ENCODE data around the gene RANGAP1.
"Not testable (repeated sequence)": the region's sequence is repeated elsewhere in the genome, so short reads cannot be mapped to it uniquely, and the experiment has no call there.

Gene RANGAP1

DNA sequence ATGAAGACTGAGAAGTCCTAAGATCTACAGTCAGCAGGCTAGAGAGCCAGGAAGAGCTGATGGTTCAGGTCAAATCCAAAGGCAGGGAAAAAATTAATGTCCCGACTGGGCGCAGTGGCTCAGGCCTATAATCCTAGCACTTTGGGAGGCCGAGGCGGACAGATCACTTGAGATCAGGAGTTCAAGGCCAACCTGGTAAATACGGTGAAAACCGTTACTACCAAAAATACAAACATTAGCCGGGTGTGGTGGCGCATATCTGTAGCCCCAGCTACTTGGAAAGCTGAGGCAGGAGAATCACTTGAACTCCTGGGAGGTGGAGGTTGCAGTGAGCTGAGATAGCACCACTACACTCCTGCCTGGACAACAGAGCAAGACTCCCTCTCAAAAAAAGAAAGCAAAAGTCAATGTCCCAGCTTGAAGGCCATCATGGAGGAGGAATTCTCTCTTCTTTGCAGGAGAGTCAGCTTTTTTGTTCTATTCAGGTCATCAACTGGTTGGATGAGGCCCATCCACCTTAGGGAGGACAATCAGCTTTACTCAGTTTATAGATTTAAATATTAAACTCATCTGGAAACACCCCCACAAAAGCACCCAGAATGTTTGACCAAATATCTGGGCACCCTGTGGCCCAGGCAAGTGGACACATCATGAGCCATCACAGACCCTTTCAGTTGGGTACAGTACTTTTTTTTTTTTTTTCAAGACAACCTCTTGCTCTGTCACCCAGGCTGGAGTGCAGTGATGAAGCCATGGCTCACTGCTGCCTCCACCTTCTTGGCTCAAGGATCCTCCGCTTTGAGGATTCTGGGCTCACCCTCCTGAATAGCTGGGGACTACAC, 11.1 kb upstream of the RANGAP1 start:
- no peak for DNase-seq

GRCh38 chr22:41294816-41295215, 8.8 kb upstream of the RANGAP1 start:
- not testable (repeated sequence) for DNase-seq

DNA sequence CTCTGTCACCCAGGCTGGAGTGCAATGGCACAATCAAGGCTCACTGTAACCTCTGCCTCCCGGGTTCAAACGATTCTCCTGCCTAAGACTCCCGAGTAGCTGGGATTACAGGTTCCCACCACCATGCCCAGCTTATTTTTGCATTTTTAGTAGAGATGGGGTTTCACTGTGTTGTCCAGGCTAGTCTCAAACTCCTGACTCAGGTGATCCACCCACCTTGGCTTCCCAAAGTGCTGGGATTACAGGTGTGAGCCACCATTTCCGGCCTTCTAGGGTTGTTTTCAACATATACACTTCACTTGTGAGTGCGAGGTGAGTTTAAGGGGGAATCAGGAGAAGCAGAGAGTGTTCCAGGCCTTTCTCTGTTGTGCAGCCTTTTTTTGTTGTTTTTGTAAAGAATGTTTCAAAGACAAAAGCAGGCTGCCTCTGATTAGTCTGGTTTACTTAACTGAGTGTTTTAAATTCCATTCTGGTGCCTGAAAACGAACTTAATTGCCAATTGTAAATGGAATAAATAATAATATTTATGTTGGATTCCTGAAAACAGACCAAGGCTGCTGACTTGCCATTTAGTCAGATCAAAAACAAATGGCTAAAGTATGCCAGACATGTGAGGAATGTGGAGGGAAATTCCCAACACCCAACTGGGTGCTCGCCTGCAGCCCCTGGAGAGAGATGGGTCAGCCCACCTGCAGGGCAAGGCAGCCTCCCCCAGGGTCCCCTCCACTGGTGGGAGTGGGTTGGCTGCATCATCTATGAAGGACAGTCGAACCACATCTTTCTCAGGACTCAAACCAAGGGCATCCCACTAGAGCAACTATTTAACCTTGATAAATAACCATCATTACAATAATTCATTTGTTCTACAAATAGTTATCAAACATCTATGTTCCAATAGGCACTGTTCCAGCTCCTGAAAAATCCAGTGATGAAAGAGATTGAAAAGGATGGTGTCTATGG, 4.6 kb upstream of the RANGAP1 start:
- DNase-seq, result no peak

GRCh38 chr22:41289671-41290070, 3.7 kb upstream of the RANGAP1 start:
- DNase-seq, result no peak

DNA sequence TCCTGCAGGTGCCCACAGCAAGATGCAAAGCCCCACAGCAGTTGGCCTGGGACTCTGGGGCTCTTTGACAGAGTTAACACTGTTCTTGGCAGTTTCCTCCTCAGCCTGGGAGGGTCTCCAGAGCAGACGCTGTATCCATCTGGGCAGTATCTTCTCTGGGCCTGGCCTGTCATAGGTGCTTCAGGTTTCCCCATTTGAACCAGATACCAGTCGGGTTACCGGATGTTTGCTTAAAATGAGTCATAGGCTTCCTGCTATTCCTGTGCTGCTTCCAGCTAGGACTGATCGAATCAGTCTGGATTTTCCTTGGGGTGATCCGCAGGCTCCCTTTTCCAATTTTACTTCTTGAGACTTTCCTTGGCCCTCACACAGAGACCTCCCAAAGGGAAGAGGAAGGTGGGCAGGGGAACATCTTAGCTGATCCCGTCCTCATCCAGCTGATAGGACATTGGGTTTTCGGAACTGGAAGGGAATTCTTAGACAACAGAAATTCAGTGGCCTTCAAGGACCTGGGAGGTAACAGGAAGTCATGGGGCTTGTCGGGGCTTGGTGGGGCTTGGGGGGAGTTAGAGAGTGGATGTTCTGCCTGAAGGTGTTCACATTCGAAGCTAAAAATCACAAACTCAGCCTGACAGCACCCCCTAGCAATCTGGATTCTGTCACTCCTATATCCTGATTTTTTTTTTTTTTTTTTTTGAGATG, 2.4 kb upstream of the RANGAP1 start:
- DNase-seq, result peak; percentile 85

- DNase-seq, result peak; percentile 57
These were observed 678 bp upstream of the RANGAP1 start for GRCh38 chr22:41286639-41287091.

DNA sequence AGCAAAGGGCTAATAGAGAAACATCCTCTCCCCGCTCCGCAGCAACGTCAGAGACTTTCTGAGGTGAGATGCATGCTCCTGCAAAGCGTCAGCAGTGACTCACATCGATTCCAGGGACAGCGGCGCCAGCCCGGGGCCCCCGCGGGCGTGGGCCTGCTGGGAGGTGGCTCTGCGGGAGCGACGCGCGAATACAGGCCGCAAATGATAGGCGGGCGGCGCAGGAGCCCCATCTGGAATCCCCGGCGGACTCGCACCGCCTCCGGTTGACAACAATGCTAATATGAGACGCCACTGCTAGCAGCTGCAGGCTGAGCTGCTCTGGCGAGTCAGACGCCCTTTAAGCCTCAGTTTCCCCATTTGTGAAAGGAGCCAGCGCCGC, 557 bp downstream of the RANGAP1 start:
- DNase-seq, result peak; percentile 19

DNA sequence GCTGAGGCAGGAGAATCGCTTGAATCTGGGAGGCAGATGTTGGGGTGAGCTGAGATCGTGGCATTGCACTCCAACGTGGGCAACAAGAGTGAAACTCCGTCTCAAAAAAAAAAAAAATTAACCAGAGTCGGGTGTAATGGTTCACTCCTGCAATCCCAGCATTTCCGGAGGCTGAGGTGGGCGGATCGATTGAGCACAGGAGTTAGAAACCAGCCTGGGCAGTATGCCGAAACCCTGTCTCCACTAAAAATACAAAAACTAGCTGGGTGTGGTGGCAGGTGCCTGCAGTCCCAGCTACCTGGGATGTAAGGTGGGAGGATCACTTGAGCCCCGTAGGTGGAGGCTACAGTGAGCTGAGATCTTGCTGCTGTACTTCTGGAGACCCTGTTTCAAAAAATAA, 1.5 kb downstream of the RANGAP1 start:
- DNase-seq, result no peak

DNA sequence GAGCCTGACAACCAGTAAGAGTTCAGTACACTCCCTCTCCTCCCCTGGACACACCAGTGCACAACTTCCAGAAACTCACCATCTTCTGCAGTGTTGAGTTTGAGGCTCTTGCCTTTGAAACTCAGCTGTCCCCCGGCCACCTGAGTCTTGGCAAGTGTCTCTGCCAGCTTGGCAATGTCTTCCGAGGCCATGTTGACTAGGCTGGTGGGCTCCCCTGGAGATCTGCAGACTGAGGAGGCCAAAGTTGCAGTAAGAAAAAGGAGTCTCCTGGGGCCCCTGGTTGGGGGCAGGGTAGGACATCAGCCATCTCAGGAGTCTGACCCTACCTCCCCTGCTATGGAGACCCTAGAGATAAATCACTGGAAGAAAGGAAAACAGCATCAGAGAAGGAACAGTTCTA, 5.1 kb downstream of the RANGAP1 start:
- DNase-seq, result no peak

GRCh38 chr22:41280065-41280464, 5.9 kb downstream of the RANGAP1 start:
- peak; percentile 29 for DNase-seq

DNA sequence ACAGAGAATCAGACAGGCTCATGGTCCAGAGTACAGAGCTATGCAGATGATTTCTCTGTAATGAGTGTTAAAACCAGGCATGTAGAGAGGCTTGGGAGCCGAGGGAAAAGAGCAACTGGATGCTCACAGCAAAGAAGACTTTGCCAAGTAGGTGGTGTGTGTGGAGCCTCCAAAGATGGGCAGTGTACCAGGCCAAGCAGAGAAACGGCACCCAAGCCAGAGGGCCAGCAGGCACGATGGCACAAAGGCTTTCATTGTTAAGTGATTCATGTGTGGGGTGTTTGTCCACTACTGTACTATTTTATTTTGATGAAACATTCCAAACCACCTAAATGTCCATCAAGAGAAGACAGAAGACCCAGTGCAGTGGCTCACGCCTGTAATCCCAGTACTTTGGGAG, 11.1 kb downstream of the RANGAP1 start:
- no peak for DNase-seq

DNA sequence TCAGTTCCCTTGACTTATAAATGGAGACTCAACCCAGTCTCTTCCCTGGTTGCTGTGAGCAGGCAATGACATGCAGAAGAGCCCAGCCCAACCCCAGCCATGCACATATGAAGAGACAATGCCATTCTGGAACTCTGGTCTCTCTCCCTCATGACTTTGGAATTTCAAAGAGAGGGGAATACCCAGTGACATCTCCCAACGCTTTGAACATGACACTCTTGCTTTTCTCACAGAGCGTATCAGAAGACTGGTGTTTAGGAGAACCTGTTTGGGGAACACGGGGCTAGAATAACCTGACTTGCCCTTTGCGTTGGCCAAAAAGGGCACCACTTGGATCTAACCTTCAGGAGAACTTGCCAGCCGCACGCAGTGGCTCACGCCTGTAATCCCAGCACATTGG, 12.9 kb downstream of the RANGAP1 start:
- DNase-seq, result no peak

GRCh38 chr22:41271787-41272186, 14.2 kb downstream of the RANGAP1 start:
- DNase-seq, result no peak

DNA sequence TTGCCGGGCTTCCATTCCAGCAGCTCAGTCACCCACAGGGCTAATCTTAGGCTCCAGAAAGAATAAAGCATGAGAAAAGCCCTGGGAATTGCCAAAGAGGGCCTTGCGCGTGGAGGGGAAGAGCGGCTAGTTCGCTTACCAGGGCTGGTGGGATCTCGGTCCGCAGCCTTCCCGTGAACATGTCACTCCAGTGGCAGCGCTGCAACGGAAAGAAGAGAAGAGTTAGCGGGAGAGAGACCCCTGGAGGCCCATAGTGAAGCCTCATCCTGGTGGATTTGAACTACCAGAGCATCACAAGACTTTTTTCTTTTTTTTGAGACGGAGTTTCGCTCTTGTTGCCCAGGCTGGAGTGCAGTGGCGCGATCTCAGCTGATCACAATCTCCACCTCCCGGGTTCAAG, 18.0 kb downstream of the RANGAP1 start:
- DNase-seq, result no peak

DNA sequence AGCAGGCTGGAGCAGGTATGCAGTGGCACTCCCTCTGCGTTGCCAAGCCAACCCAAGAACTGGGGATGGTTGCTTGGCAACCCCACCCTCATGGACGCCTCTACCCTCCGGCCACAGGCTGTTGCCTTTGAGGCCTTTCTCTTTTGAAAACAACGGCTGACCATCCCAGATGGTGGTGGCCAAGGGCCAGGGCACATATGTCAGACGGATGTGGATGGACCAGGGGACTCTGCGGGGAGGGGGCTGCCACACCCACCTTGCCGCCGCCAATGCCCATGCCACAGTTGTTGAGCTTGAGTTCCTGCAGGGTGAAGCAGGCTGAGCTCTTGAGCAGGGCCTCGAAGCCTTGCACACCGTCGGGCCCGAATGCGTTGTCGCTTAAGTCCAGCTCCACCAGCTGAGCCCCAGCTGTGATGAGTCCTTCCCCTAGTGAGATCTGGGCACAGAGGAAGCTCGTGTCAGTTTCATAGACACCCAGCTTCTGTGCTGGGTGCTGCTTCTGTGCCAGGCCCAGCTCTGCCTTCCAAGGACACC, 21.5 kb downstream of the RANGAP1 start:
- DNase-seq, result no peak

GRCh38 chr22:41263704-41264103, 22.3 kb downstream of the RANGAP1 start:
- DNase-seq, result no peak

DNA sequence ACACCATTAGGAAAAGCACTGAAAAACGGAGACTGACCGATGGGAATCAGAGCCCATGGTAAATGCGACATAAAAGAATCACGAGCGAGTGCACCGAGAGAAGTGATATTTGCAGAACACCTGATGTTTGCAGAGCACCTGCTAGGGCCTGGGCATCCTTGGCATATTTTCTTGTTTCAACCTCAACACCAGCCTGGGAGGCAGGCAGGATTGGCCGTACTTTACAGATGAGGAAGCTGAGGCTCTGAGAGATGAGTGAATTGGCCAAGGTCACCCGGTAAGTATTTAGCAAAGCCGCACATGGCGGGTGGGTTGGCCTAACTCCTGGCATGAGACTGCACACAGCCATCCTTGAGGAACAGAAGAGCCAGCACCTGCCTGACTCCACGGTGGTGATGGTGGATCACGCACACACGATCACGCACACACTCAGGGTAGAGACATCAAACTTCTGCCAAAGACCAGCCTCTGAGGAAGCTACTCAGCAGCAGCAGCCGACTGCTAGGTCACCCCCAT, 23.7 kb downstream of the RANGAP1 start:
- DNase-seq, result no peak

DNA sequence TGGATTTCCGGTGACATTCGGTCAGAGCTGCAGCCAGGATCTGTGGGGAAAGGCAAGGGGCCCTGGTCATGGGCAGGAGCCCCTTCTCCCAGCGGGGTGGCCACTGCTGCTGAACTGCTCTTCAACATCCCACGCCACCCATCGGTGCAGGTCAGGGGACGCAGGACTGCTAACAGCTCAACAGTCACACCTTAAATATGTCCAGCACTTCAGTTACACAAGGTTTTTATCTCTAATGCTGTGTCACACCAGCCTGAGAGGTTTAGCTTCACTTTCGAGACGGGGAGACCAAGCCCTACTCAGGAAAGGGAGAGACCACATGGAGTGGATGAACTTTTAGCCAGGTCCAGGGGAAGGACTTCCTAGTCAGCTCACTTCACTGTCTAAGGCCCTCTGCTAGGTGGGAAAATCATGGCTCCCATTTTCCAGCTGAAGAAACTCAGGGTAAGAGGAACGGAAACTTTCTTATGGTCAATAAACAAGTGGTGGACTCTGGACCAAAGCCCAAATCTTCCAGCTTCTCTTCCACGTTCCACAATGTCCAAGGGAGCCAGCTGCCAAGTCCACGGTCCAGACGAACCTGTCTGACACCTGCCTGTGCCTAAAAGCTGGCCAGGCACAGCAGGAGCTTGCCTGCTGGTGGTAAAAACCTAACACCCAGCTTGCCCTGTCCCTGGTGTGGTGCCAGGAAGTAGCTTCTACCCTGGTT, 24.3 kb downstream of the RANGAP1 start:
- no peak for DNase-seq

GRCh38 chr22:41260871-41261270, 25.1 kb downstream of the RANGAP1 start:
- DNase-seq, result no peak

- not testable (repeated sequence) for DNase-seq
These were observed 26.2 kb downstream of the RANGAP1 start for GRCh38 chr22:41259756-41260155.

GRCh38 chr22:41257696-41258095, 28.3 kb downstream of the RANGAP1 start:
- no peak for DNase-seq
